ENCODE data around the gene ADAMTSL1. TPM values are rescaled to one million over a fixed set of nuclear protein-coding genes. Genes with fewer than 3 reads are reported as not detected.

The ADAMTSL1 gene
- total and polyA plus RNA-seq, 4 donors = 0.31 to 3.4 (median 1.9) TPM

DNA sequence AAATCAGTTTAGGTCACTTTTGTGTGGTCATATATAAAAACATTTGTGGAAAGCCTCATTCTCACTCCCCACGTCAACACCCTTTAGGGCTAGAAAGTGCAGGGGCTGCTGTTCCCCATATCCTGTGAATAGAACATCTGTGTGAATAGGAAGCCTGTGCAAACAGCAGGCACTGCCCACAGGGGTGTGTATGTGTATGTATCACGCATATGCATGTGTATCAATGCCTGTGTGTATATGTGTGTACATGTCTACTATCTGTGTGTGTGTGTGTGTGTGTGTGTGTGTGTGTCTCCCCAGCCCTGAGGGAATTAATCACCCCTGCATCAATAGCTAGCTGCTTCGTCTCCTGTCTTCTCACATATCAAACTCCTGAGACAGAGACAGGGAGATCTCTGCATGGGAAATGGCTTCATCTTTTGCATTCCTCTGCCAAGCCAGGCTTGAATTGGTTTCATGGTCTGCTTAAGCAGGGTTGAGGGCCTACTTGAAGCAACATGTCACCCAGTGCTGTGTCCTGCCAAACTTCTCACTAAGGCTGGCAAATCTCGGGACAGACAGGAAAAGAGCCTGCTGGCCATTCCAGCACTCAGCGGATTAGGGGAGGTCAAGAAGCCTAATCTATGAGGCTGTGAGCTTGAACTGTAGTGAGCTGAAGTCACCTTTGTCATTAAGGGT is 265.8 kb downstream of the ADAMTSL1 start:
- no peak for TF ChIP-seq RAD21 (IDR thresholded peaks at IDR 0.05)
- TF ChIP-seq NR2F2 (IDR thresholded peaks at IDR 0.05) = no peak
- TF ChIP-seq, protein P1, sequence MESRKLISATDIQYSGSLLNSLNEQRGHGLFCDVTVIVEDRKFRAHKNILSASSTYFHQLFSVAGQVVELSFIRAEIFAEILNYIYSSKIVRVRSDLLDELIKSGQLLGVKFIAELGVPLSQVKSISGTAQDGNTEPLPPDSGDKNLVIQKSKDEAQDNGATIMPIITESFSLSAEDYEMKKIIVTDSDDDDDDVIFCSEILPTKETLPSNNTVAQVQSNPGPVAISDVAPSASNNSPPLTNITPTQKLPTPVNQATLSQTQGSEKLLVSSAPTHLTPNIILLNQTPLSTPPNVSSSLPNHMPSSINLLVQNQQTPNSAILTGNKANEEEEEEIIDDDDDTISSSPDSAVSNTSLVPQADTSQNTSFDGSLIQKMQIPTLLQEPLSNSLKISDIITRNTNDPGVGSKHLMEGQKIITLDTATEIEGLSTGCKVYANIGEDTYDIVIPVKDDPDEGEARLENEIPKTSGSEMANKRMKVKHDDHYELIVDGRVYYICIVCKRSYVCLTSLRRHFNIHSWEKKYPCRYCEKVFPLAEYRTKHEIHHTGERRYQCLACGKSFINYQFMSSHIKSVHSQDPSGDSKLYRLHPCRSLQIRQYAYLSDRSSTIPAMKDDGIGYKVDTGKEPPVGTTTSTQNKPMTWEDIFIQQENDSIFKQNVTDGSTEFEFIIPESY (IDR thresholded peaks at IDR 0.05) = no peak
- TF ChIP-seq EGR1 (IDR thresholded peaks at IDR 0.05; ENCODE audit: low read depth in 2 of 2) = no peak
- TF ChIP-seq, protein P2, sequence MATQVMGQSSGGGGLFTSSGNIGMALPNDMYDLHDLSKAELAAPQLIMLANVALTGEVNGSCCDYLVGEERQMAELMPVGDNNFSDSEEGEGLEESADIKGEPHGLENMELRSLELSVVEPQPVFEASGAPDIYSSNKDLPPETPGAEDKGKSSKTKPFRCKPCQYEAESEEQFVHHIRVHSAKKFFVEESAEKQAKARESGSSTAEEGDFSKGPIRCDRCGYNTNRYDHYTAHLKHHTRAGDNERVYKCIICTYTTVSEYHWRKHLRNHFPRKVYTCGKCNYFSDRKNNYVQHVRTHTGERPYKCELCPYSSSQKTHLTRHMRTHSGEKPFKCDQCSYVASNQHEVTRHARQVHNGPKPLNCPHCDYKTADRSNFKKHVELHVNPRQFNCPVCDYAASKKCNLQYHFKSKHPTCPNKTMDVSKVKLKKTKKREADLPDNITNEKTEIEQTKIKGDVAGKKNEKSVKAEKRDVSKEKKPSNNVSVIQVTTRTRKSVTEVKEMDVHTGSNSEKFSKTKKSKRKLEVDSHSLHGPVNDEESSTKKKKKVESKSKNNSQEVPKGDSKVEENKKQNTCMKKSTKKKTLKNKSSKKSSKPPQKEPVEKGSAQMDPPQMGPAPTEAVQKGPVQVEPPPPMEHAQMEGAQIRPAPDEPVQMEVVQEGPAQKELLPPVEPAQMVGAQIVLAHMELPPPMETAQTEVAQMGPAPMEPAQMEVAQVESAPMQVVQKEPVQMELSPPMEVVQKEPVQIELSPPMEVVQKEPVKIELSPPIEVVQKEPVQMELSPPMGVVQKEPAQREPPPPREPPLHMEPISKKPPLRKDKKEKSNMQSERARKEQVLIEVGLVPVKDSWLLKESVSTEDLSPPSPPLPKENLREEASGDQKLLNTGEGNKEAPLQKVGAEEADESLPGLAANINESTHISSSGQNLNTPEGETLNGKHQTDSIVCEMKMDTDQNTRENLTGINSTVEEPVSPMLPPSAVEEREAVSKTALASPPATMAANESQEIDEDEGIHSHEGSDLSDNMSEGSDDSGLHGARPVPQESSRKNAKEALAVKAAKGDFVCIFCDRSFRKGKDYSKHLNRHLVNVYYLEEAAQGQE (IDR thresholded peaks at IDR 0.05) = no peak

DNA sequence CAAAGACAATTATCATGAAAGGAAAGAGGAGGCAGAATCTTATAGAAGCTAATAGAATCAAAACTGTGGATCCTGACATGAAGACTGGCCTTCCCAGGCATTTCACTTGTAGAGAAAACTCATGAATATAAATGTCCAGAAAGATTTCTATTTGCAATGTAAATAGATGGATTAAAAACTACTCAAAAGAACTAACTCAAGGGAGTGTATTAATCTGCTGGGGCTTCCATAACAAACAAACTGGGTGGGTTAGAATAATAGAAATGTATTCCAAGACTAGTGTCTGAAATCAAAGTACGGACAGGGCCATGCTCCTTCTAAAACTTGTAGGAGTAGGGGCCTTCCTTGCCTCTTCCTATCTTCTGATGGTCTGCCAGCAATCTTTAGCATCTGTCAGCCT is 267.4 kb downstream of the ADAMTSL1 start:
- TF ChIP-seq, protein P3, sequence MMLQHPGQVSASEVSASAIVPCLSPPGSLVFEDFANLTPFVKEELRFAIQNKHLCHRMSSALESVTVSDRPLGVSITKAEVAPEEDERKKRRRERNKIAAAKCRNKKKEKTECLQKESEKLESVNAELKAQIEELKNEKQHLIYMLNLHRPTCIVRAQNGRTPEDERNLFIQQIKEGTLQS (IDR thresholded peaks at IDR 0.05) = no peak
- TF ChIP-seq FOXA2 (IDR thresholded peaks at IDR 0.05) (no peak), EGR1 (IDR thresholded peaks at IDR 0.05; ENCODE audit: low read depth in 2 of 2) (no peak), JUND (IDR thresholded peaks at IDR 0.05) (no peak), HNF4G (IDR thresholded peaks at IDR 0.05) (no peak), TAF1 (conservative IDR thresholded peaks at IDR 0.05) (no peak), SP1 (IDR thresholded peaks at IDR 0.05) (no peak), GABPA (IDR thresholded peaks at IDR 0.05 in 1 of 2, conservative IDR thresholded peaks at IDR 0.05 in 1 of 2) (no peak), FOXA1 (IDR thresholded peaks at IDR 0.05) (no peak), NR2F2 (IDR thresholded peaks at IDR 0.05) (no peak)
- TF ChIP-seq, protein P4, sequence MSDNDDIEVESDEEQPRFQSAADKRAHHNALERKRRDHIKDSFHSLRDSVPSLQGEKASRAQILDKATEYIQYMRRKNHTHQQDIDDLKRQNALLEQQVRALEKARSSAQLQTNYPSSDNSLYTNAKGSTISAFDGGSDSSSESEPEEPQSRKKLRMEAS (IDR thresholded peaks at IDR 0.05) = no peak
- TF ChIP-seq, protein P1 (IDR thresholded peaks at IDR 0.05) = no peak
- TF ChIP-seq, protein P2 (IDR thresholded peaks at IDR 0.05) = no peak
- TF ChIP-seq, protein P5, sequence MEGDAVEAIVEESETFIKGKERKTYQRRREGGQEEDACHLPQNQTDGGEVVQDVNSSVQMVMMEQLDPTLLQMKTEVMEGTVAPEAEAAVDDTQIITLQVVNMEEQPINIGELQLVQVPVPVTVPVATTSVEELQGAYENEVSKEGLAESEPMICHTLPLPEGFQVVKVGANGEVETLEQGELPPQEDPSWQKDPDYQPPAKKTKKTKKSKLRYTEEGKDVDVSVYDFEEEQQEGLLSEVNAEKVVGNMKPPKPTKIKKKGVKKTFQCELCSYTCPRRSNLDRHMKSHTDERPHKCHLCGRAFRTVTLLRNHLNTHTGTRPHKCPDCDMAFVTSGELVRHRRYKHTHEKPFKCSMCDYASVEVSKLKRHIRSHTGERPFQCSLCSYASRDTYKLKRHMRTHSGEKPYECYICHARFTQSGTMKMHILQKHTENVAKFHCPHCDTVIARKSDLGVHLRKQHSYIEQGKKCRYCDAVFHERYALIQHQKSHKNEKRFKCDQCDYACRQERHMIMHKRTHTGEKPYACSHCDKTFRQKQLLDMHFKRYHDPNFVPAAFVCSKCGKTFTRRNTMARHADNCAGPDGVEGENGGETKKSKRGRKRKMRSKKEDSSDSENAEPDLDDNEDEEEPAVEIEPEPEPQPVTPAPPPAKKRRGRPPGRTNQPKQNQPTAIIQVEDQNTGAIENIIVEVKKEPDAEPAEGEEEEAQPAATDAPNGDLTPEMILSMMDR (IDR thresholded peaks at IDR 0.05; ENCODE audit: low read depth, low read length, missing input control) = no peak
- H3K4me1 ChIP-seq (ENCODE audit: control insufficient read depth in 4 of 4, insufficient read depth in 4 of 4, low read length in 3 of 4) = no peaks in the 10 kb centered on the region
- H3K9ac ChIP-seq (ENCODE audit: low read depth in 1 of 2, low read length in 2 of 2) = no peak overlapping the region
- H3K36me3 ChIP-seq (ENCODE audit: control insufficient read depth in 4 of 4, insufficient read depth in 3 of 4, low read depth in 1 of 4, low read length in 3 of 4) = no peaks in the 10 kb centered on the region
- H3K4me3 ChIP-seq (ENCODE audit: low read depth in 1 of 3, low read length in 3 of 3) = no peak overlapping the region
- WGBS = 95% methylated on average over 1 of the region's 1 CpG
- no peaks in the 10 kb centered on the region for H3K9me3 ChIP-seq (ENCODE audit: control insufficient read depth in 4 of 4, low read length in 3 of 4)
- no peaks in the 10 kb centered on the region for H3K27me3 ChIP-seq (ENCODE audit: control insufficient read depth in 4 of 4, insufficient read depth in 4 of 4, low read length in 3 of 4)
- H3K27ac ChIP-seq (ENCODE audit: low read depth in 1 of 2, low read length in 2 of 2) = no peak overlapping the region
- no peak for DNase-seq (ENCODE audit: low spot score)

More for the DNA sequence above, 265.8 kb downstream of the ADAMTSL1 start:
- Histone ChIP-seq H3K4me1 (ENCODE audit: control insufficient read depth in 4 of 4, insufficient read depth in 4 of 4, low read length in 3 of 4) (no peaks in the 10 kb centered on the region), H3K36me3 (ENCODE audit: control insufficient read depth in 4 of 4, insufficient read depth in 3 of 4, low read depth in 1 of 4, low read length in 3 of 4) (no peaks in the 10 kb centered on the region), H3K27me3 (ENCODE audit: control insufficient read depth in 4 of 4, insufficient read depth in 4 of 4, low read length in 3 of 4) (no peaks in the 10 kb centered on the region), H3K27ac (ENCODE audit: low read depth in 1 of 2, low read length in 2 of 2) (no peak overlapping the region), H3K9me3 (ENCODE audit: control insufficient read depth in 4 of 4, low read length in 3 of 4) (no peaks in the 10 kb centered on the region), H3K9ac (ENCODE audit: low read depth in 1 of 2, low read length in 2 of 2) (no peak overlapping the region), H3K4me3 (ENCODE audit: low read depth in 1 of 3, low read length in 3 of 3) (no peak overlapping the region)
- DNase-seq (ENCODE audit: low spot score) = no peak
- 88% methylated on average over 5 of the region's 5 CpGs for WGBS
